BLaER1 (cell line): ENCODE data around the gene SMAD5.

Source experiments
- H3K27ac ChIP-seq: shearing (Covaris generic); formaldehyde crosslinking; 2 replicates; pipeline ENCODE4 v1.8.1; 2022
- H3K27me3 ChIP-seq: shearing (Covaris generic); formaldehyde crosslinking; 2 replicates; pipeline ENCODE4 v1.8.1; 2022
- H3K36me3 ChIP-seq: shearing (Covaris generic); formaldehyde crosslinking; 2 replicates; pipeline ENCODE4 v1.8.1; 2022
- H3K4me1 ChIP-seq: shearing (Covaris generic); formaldehyde crosslinking; 2 replicates; pipeline ENCODE4 v1.8.1; 2022
- H3K4me2 ChIP-seq: shearing (Covaris generic); formaldehyde crosslinking; 2 replicates; pipeline ENCODE4 v1.8.1; 2022
- H3K4me3 ChIP-seq: shearing (Covaris generic); formaldehyde crosslinking; 2 replicates; pipeline ENCODE4 v1.8.1; 2022
- H3K9ac ChIP-seq: shearing (Covaris generic); formaldehyde crosslinking; 2 replicates; pipeline ENCODE4 v1.8.1; 2022
- H3K9me3 ChIP-seq: shearing (Covaris generic); formaldehyde crosslinking; 2 replicates; pipeline ENCODE4 v1.8.1; 2022
- H4K20me1 ChIP-seq: shearing (Covaris generic); formaldehyde crosslinking; 2 replicates; pipeline ENCODE4 v1.8.1; 2022
- Cebpa-rat ChIP-seq: shearing (Covaris generic); IDR thresholded peaks from 2 replicates; pipeline ENCODE4 v1.8.1; 2022

Gene SMAD5

DNA sequence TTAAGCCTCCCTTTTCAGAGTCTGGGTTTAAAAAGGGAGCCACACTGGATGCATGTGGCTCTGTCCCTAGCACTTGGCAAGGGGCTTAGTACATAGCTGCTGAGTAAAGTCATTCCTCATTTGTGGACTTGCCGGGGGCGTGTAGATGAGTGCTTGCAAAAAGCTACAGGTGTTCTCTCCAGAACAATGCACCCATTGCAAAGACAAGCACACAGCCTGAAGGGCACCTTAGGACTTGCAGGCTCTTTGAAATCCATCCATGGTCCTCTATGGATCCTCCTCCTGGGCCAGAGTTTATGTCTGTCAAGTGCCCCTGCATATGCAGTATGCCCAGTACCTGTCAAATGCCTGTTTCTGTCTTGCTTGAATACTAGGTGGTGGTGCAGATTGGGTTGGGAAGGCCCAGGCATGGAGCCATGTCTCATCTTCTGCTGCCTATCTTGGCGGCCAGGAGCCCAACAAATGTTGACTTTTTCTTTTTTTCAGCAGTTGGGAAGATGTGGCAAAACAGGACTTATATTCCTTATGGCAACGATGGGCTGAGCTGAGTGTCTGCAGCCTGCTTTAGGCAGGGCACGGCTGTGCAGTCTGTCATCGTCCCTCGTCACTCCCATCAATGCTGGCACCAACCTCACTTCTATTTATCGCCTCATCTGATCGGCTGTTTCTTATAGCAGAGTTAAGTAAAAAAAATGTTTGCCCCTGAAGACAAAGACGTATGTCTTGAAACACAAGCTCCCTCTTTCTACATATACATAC lies 78.8 kb downstream of the SMAD5 start:
- no peak overlapping the region for H3K27ac ChIP-seq
- H3K9ac ChIP-seq: no peak overlapping the region
- H3K4me1 ChIP-seq: peaks cover 5% of the 10 kb centered on the region
- no peak for TF ChIP-seq Cebpa-rat
- no peak overlapping the region for H3K4me2 ChIP-seq
- H3K36me3 ChIP-seq: no peaks in the 10 kb centered on the region
- no peaks in the 10 kb centered on the region for H3K27me3 ChIP-seq
- no peaks in the 10 kb centered on the region for H3K9me3 ChIP-seq
- H3K4me3 ChIP-seq: no peak overlapping the region
- H4K20me1 ChIP-seq: no peaks in the 10 kb centered on the region

- no peaks in the 10 kb centered on the region for H3K27me3 ChIP-seq
- no peak overlapping the region for H3K4me3 ChIP-seq
- H3K4me2 ChIP-seq: no peak overlapping the region
- TF ChIP-seq Cebpa-rat: no peak
- no peak overlapping the region for H3K9ac ChIP-seq
- H3K36me3 ChIP-seq: no peaks in the 10 kb centered on the region
- no peaks in the 10 kb centered on the region for H4K20me1 ChIP-seq
- H3K9me3 ChIP-seq: no peaks in the 10 kb centered on the region
- no peaks in the 10 kb centered on the region for H3K4me1 ChIP-seq
- H3K27ac ChIP-seq: no peak overlapping the region
Observed at GRCh38 chr5:136212252-136212721, 79.6 kb downstream of the SMAD5 start.

DNA sequence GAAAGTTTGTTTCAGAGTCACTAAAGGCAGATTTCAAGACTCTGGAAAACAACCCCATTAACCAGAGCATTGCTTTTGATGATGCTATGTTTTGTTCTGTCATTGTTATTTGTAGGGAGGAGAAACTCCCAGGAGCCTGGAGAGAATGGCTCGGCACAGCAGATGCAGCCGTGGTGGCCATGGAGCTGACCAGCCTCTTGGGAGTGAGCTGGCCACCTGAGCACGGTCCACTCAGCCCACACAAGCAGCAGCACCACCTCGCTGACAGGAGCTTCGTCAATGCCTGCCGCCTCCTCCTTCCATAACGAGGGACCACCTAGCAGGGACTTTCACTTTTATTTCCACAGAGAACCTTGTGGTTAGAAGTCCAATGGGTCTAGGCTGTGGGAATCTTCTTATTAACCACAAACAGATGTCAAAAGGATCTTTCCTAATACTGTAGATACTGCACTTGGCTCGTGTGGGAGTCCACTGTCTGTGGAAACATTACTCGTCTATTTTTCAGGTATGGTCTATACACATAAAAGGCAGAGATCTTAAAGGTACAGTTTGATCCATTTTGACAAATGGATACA lies 81.4 kb downstream of the SMAD5 start:
- no peak for TF ChIP-seq Cebpa-rat
- H3K36me3 ChIP-seq: no peaks in the 10 kb centered on the region
- H3K4me1 ChIP-seq: no peaks in the 10 kb centered on the region
- H3K27ac ChIP-seq: no peak overlapping the region
- H3K9me3 ChIP-seq: peaks cover 2% of the 10 kb centered on the region; the same call in 1 of the 2 replicates
- no peaks in the 10 kb centered on the region for H3K27me3 ChIP-seq
- no peak overlapping the region for H3K4me2 ChIP-seq
- H4K20me1 ChIP-seq: no peaks in the 10 kb centered on the region
- H3K9ac ChIP-seq: no peak overlapping the region
- no peak overlapping the region for H3K4me3 ChIP-seq

DNA sequence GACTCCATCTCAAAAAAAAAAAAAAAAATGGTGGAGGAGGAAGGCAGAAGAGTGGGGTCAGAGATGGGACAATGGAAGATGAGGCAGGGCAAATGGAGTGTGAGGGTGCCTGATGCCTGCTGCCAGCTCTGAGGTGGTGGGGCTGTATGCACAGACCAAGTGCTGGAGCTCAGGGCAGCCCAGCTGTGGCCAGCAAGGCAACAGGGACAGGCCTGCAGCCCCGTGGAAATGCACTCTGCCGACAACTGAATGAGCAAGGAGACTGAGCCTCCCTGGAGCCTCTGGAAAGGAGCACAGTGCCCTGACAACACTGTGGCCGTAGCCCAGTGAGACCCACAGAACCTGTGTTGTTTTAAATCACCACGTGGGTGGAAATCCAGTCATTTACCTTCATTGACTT lies 83.2 kb downstream of the SMAD5 start:
- no peak for TF ChIP-seq Cebpa-rat
- H3K36me3 ChIP-seq: no peaks in the 10 kb centered on the region
- no peak overlapping the region for H3K27ac ChIP-seq

DNA sequence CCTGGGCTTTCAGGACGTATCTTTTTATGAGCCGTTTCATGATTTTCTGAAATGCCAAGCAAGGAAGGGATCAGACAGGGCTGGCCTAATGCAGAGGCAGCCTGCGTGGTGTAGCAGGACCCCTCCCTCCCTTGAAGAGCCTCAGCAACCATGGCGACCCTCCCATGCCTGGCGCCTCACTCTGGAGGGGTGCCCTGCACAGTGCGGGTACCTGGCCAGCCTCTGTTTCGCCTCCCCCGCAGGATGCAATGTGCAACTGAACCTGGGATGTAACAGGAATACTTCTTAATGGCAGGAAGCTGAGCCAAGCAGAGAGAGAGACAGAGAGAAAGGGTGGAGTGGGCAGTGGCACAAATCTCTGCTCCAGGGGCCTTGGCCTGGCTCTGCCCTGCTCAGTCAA lies 83.6 kb downstream of the SMAD5 start:
- H3K27ac ChIP-seq: no peak overlapping the region
- H3K4me3 ChIP-seq: no peak overlapping the region
- H3K36me3 ChIP-seq: no peaks in the 10 kb centered on the region
- no peak overlapping the region for H3K9ac ChIP-seq
- no peaks in the 10 kb centered on the region for H3K4me1 ChIP-seq
- peaks cover 21% of the 10 kb centered on the region for H3K9me3 ChIP-seq
- H4K20me1 ChIP-seq: no peaks in the 10 kb centered on the region
- H3K27me3 ChIP-seq: no peaks in the 10 kb centered on the region
- no peak overlapping the region for H3K4me2 ChIP-seq
- no peak for TF ChIP-seq Cebpa-rat

More for the DNA sequence above, 83.2 kb downstream of the SMAD5 start:
- no peak overlapping the region for H3K4me2 ChIP-seq
- H3K4me1 ChIP-seq: no peaks in the 10 kb centered on the region
- no peaks in the 10 kb centered on the region for H3K27me3 ChIP-seq
- H4K20me1 ChIP-seq: no peaks in the 10 kb centered on the region
- peaks cover 17% of the 10 kb centered on the region for H3K9me3 ChIP-seq
- no peak overlapping the region for H3K9ac ChIP-seq
- no peak overlapping the region for H3K4me3 ChIP-seq

GRCh38 chr5:136221340-136221739 lies 88.7 kb downstream of the SMAD5 start:
- Histone ChIP-seq H3K27me3 (no peaks in the 10 kb centered on the region), H3K9me3 (peaks cover 26% of the 10 kb centered on the region), H3K27ac (no peak overlapping the region), H3K4me3 (no peak overlapping the region), H3K36me3 (no peaks in the 10 kb centered on the region), H3K9ac (no peak overlapping the region), H3K4me1 (no peaks in the 10 kb centered on the region), H3K4me2 (no peak overlapping the region), H4K20me1 (no peaks in the 10 kb centered on the region)
- TF ChIP-seq Cebpa-rat: no peak

- H3K4me1 ChIP-seq: no peaks in the 10 kb centered on the region
- H4K20me1 ChIP-seq: no peaks in the 10 kb centered on the region
- no peaks in the 10 kb centered on the region for H3K36me3 ChIP-seq
- H3K27me3 ChIP-seq: no peaks in the 10 kb centered on the region
- peaks cover 26% of the 10 kb centered on the region for H3K9me3 ChIP-seq
- no peak overlapping the region for H3K4me2 ChIP-seq
- no peak overlapping the region for H3K27ac ChIP-seq
- H3K4me3 ChIP-seq: no peak overlapping the region
- TF ChIP-seq Cebpa-rat: no peak
- no peak overlapping the region for H3K9ac ChIP-seq
Observed at GRCh38 chr5:136222580-136223235, 90.1 kb downstream of the SMAD5 start.

GRCh38 chr5:136225796-136226195 lies 93.2 kb downstream of the SMAD5 start:
- Histone ChIP-seq H3K4me1 (no peaks in the 10 kb centered on the region), H3K9ac (no peak overlapping the region), H3K27me3 (no peaks in the 10 kb centered on the region), H3K4me2 (no peak overlapping the region), H3K27ac (no peak overlapping the region), H3K4me3 (no peak overlapping the region), H3K36me3 (no peaks in the 10 kb centered on the region), H4K20me1 (no peaks in the 10 kb centered on the region), H3K9me3 (peaks cover 9% of the 10 kb centered on the region)
- no peak for TF ChIP-seq Cebpa-rat

GRCh38 chr5:136226401-136226800 lies 93.8 kb downstream of the SMAD5 start:
- H3K9ac ChIP-seq: no peak overlapping the region
- H4K20me1 ChIP-seq: no peaks in the 10 kb centered on the region
- no peaks in the 10 kb centered on the region for H3K4me1 ChIP-seq
- H3K27ac ChIP-seq: no peak overlapping the region
- H3K27me3 ChIP-seq: no peaks in the 10 kb centered on the region
- no peak overlapping the region for H3K4me2 ChIP-seq
- no peak for TF ChIP-seq Cebpa-rat
- H3K4me3 ChIP-seq: no peak overlapping the region
- peaks cover 3% of the 10 kb centered on the region for H3K9me3 ChIP-seq
- no peaks in the 10 kb centered on the region for H3K36me3 ChIP-seq

GRCh38 chr5:136228136-136228757 lies 95.6 kb downstream of the SMAD5 start:
- TF ChIP-seq Cebpa-rat: no peak
- Histone ChIP-seq H4K20me1 (no peaks in the 10 kb centered on the region), H3K27ac (no peak overlapping the region), H3K4me1 (no peaks in the 10 kb centered on the region), H3K4me3 (no peak overlapping the region), H3K4me2 (no peak overlapping the region), H3K9ac (no peak overlapping the region), H3K27me3 (no peaks in the 10 kb centered on the region), H3K9me3 (no peaks in the 10 kb centered on the region), H3K36me3 (no peaks in the 10 kb centered on the region)
